HG03196 (cell line): Measurements from ENCODE around the gene CEP97.
"Not testable (repeated sequence)": the region's sequence is repeated elsewhere in the genome, so short reads cannot be mapped to it uniquely, and the experiment has no call there.

Source experiments
- ATAC-seq: cut with Tn5 transposase; IDR thresholded peaks from one replicate; pipeline ENCODE4 v1.9.1; 2021; ENCODE audit not compliant: unreplicated experiment

Gene CEP97

GRCh38 chr3:101758224-101758623, 33.8 kb downstream of the CEP97 start:
- no peak for ATAC-seq

- no peak for ATAC-seq
Measured at GRCh38 chr3:101762041-101762646, 37.7 kb downstream of the CEP97 start.

- ATAC-seq = not testable (repeated sequence)
Measured at GRCh38 chr3:101777745-101778281, 53.4 kb downstream of the CEP97 start.

GRCh38 chr3:101778385-101779046, 54.1 kb downstream of the CEP97 start:
- no peak for ATAC-seq

GRCh38 chr3:101779047-101779821, 54.8 kb downstream of the CEP97 start, which contains the start of gene NXPE3:
NXPE3 (plus strand) TSS chr3:101779211; CDS start chr3:101785597, 6,386 bp downstream.
- ATAC-seq = peak; percentile 95

GRCh38 chr3:101779822-101780381, 55.5 kb downstream of the CEP97 start:
- no peak for ATAC-seq

- ATAC-seq = no peak
Measured at GRCh38 chr3:101780661-101781060, 56.2 kb downstream of the CEP97 start.

- no peak for ATAC-seq
Measured at GRCh38 chr3:101781166-101781565, 56.8 kb downstream of the CEP97 start.

GRCh38 chr3:101784855-101785613, 60.6 kb downstream of the CEP97 start:
- ATAC-seq = no peak

- ATAC-seq = peak; percentile 96
Measured at GRCh38 chr3:101791778-101792177, 67.4 kb downstream of the CEP97 start.

GRCh38 chr3:101796077-101796680, 71.8 kb downstream of the CEP97 start:
- ATAC-seq = no peak

GRCh38 chr3:101801174-101801573, 76.8 kb downstream of the CEP97 start:
- ATAC-seq = no peak

- no peak for ATAC-seq
Measured at GRCh38 chr3:101802179-101802578, 77.8 kb downstream of the CEP97 start.

GRCh38 chr3:101803173-101803782, 78.9 kb downstream of the CEP97 start:
- ATAC-seq = peak; percentile 93

- no peak for ATAC-seq
Measured at GRCh38 chr3:101803939-101804338, 79.5 kb downstream of the CEP97 start.

- ATAC-seq = no peak
Measured at GRCh38 chr3:101806491-101806890, 82.1 kb downstream of the CEP97 start.

GRCh38 chr3:101807888-101808287, 83.5 kb downstream of the CEP97 start:
- ATAC-seq = peak; percentile 53

GRCh38 chr3:101809178-101810021, 85.0 kb downstream of the CEP97 start:
- no peak for ATAC-seq

GRCh38 chr3:101810022-101810418, 85.6 kb downstream of the CEP97 start:
- no peak for ATAC-seq
